IMR-90 (cell line): ENCODE data around the gene CPT1A. TPM values are rescaled to one million over a fixed set of nuclear protein-coding genes. Genes with fewer than 3 reads are reported as not detected.

Source experiments
- ATAC-seq: fragments of 200-7000 bp; cut with Tn5 transposase; 2 replicates; pipeline ENCODE4 v1.9.1; 2020; ENCODE audit warnings: low read depth, mild to moderate bottlenecking, moderate library complexity
- BruUV-seq: library from RNA; stranded (reverse); fragments of 400-500 nt; replicated peaks from 2 replicates; lab custom pipeline; 2021; lab: Mats Ljungman, UMichigan
- CTCF ChIA-PET: fragments of 300-600 bp; formaldehyde crosslinking; extraction: SDS; loops from one replicate; lab custom pipeline; 2021; ENCODE audit warnings: antibody characterized with exemption; lab: Yijun Ruan, JAX
- POLR2A ChIA-PET: fragments of 300-600 bp; sonication (Branson Sonifier 250); formaldehyde crosslinking; loops from one replicate; lab custom pipeline; 2022; ENCODE audit warnings: antibody characterized with exemption; ENCODE audit not compliant: unreplicated experiment; lab: Charles Lee
- DNase-seq: peaks from one replicate; pipeline ENCODE4 v3.0.0; 2013
- H2AFZ ChIP-seq: replicated peaks from 2 replicates; pipeline ENCODE3; 2013; ENCODE audit warnings: low read length, mild to moderate bottlenecking; ENCODE audit not compliant: poor library complexity
- H2AK5ac ChIP-seq: 2 replicates; pipeline ENCODE4 v1.6.1; 2013; ENCODE audit warnings: low read depth, low read length, inconsistent platforms
- H2AK9ac ChIP-seq: replicated peaks from 2 replicates; pipeline ENCODE3; 2013; ENCODE audit warnings: mild to moderate bottlenecking, low read depth, low read length, moderate library complexity; ENCODE audit not compliant: poor library complexity
- H2BK120ac ChIP-seq: 2 replicates; pipeline ENCODE4 v1.6.1; 2013; ENCODE audit warnings: low read depth, low read length, inconsistent platforms
- H2BK15ac ChIP-seq: 3 replicates; pipeline ENCODE4 v1.6.1; 2013; ENCODE audit warnings: low read depth, low read length, inconsistent platforms
- H2BK20ac ChIP-seq: 2 replicates; pipeline ENCODE4 v1.6.1; 2013; ENCODE audit warnings: low read depth, mild to moderate bottlenecking, inconsistent platforms, low read length, moderate library complexity
- H2BK5ac ChIP-seq: 2 replicates; pipeline ENCODE4 v1.6.1; 2013; ENCODE audit warnings: mild to moderate bottlenecking, low read depth, low read length, inconsistent platforms; ENCODE audit not compliant: poor library complexity, severe bottlenecking
- H3K14ac ChIP-seq: replicated peaks from 2 replicates; pipeline ENCODE4 v1.6.1; 2013; ENCODE audit warnings: low read depth, low read length, inconsistent platforms
- H3K18ac ChIP-seq: 2 replicates; pipeline ENCODE4 v1.6.1; 2013; ENCODE audit warnings: low read depth, low read length, control low read depth
- H3K23ac ChIP-seq: 2 replicates; pipeline ENCODE4 v1.6.1; 2013; ENCODE audit warnings: low read depth, low read length, inconsistent platforms
- H3K27ac ChIP-seq: 2 replicates; pipeline ENCODE4 v1.5.1; 2013; ENCODE audit warnings: mild to moderate bottlenecking, control low read depth, low read length; ENCODE audit not compliant: insufficient read depth
- H3K27me3 ChIP-seq: 2 replicates; pipeline ENCODE4 v1.6.1; 2013; ENCODE audit warnings: low read length; ENCODE audit not compliant: control insufficient read depth, insufficient read depth
- H3K36me3 ChIP-seq: 2 replicates; pipeline ENCODE4 v1.6.1; 2013; ENCODE audit warnings: low read length, mixed read lengths; ENCODE audit not compliant: control insufficient read depth, insufficient read depth
- H3K4ac ChIP-seq: 2 replicates; pipeline ENCODE4 v1.6.1; 2013; ENCODE audit warnings: low read depth, low read length, inconsistent platforms
- H3K4me1 ChIP-seq: 2 replicates; pipeline ENCODE4 v1.6.1; 2013; ENCODE audit warnings: low read length, mixed read lengths; ENCODE audit not compliant: control insufficient read depth, insufficient read depth
- H3K4me2 ChIP-seq: 2 replicates; pipeline ENCODE4 v1.6.1; 2013; ENCODE audit warnings: low read depth, mild to moderate bottlenecking, control low read depth, low read length, moderate library complexity
- H3K4me3 ChIP-seq: 2 replicates; pipeline ENCODE4 v1.5.1; 2013; ENCODE audit warnings: low read depth, mild to moderate bottlenecking, control low read depth, low read length, moderate library complexity; ENCODE audit not compliant: insufficient read depth
- H3K56ac ChIP-seq: 2 replicates; pipeline ENCODE4 v1.6.1; 2013; ENCODE audit warnings: low read length, inconsistent platforms; ENCODE audit not compliant: insufficient read depth; ENCODE audit errors: extremely low read depth
- H3K79me1 ChIP-seq, 2 experiments: 2 replicates each; pipeline ENCODE4 v1.6.1; 2013; ENCODE audit warnings: low read length in 2 of 2, inconsistent platforms in 1 of 2, low read depth in 1 of 2
- H3K9ac ChIP-seq: 2 replicates; pipeline ENCODE4 v1.6.1; 2013; ENCODE audit warnings: low read depth, low read length, control low read depth
- H3K9me1 ChIP-seq: 2 replicates; pipeline ENCODE4 v1.6.1; 2013; ENCODE audit warnings: low read length, inconsistent platforms; ENCODE audit not compliant: insufficient read depth
- H3K9me3 ChIP-seq: 2 replicates; pipeline ENCODE4 v1.6.1; 2013; ENCODE audit warnings: low read length; ENCODE audit not compliant: control insufficient read depth, insufficient read depth
- H4K20me1 ChIP-seq: 2 replicates; pipeline ENCODE4 v1.6.1; 2013; ENCODE audit warnings: low read length, inconsistent platforms; ENCODE audit not compliant: insufficient read depth
- H4K5ac ChIP-seq: 2 replicates; pipeline ENCODE4 v1.6.1; 2013; ENCODE audit warnings: mild to moderate bottlenecking, low read depth, low read length, control low read depth
- H4K8ac ChIP-seq, 2 experiments: 2 replicates each; pipeline ENCODE4 v1.6.1; 2013; ENCODE audit warnings: low read depth in 2 of 2, low read length in 2 of 2, control low read depth in 1 of 2, inconsistent platforms in 1 of 2
- H4K91ac ChIP-seq: 2 replicates; pipeline ENCODE4 v1.6.1; 2013; ENCODE audit warnings: low read depth, low read length, inconsistent platforms; ENCODE audit not compliant: insufficient read depth
- CEBPB ChIP-seq: IDR thresholded peaks from 2 replicates; pipeline ENCODE4 v1.6.1; 2012; ENCODE audit warnings: low read depth, low read length, improper control_type of control experiment
- CTCF ChIP-seq: conservative IDR thresholded peaks from 2 replicates; pipeline ENCODE4 v1.5.1; 2012; ENCODE audit warnings: mild to moderate bottlenecking, low read depth, low read length, improper control_type of control experiment
- FOS ChIP-seq: fragments of 150-350 bp; IDR thresholded peaks from 2 replicates; pipeline ENCODE4 v1.6.1; 2016; ENCODE audit warnings: low read depth, low read length
- MAFK ChIP-seq: IDR thresholded peaks from 2 replicates; pipeline ENCODE4 v1.6.1; 2012; ENCODE audit warnings: low read depth, low read length, improper control_type of control experiment
- MAZ ChIP-seq: IDR thresholded peaks from 2 replicates; pipeline ENCODE4 v1.6.1; 2012; ENCODE audit warnings: low read depth, mild to moderate bottlenecking, low read length, improper control_type of control experiment, moderate library complexity, borderline replicate concordance
- MXI1 ChIP-seq: IDR thresholded peaks from 2 replicates; pipeline ENCODE4 v1.6.1; 2012; ENCODE audit warnings: low read depth, mild to moderate bottlenecking, low read length, moderate library complexity, borderline replicate concordance
- POLR2A ChIP-seq: IDR thresholded peaks from 2 replicates; pipeline ENCODE4 v1.6.1; 2012; ENCODE audit warnings: mild to moderate bottlenecking, low read depth, low read length
- RAD21 ChIP-seq: IDR thresholded peaks from 2 replicates; pipeline ENCODE4 v1.6.1; 2012; ENCODE audit warnings: low read length, improper control_type of control experiment
- RFX5 ChIP-seq: IDR thresholded peaks from 2 replicates; pipeline ENCODE4 v1.8.0; 2012; ENCODE audit warnings: low read depth, mild to moderate bottlenecking, low read length, moderate library complexity
- SMC3 ChIP-seq: fragments of 150-350 bp; IDR thresholded peaks from 2 replicates; pipeline ENCODE4 v1.6.1; 2016; ENCODE audit warnings: low read depth, mild to moderate bottlenecking, antibody characterized with exemption, low read length, moderate library complexity
- USF2 ChIP-seq: fragments of 150-350 bp; IDR thresholded peaks from 2 replicates; pipeline ENCODE4 v1.6.1; 2017; ENCODE audit warnings: mild to moderate bottlenecking, antibody characterized with exemption, low read length, low read depth
- WGBS, 2 experiments: methylation state at CpG; one replicate each; pipeline versions ENCODE4 v1.1.5 to v1.1.7; 2013; ENCODE audit warnings: missing lambda C conversion rate in 2 of 2; ENCODE audit not compliant: insufficient read length in 1 of 2; ENCODE audit errors: extremely low coverage in 2 of 2; 5-methylcytosine and 5-hydroxymethylcytosine counted together
- dilution Hi-C: fragments of 300-500 bp; cut with HindIII; formaldehyde crosslinking; loops from one replicate; pipeline ENCODE4 v1.14.3; 2018; ENCODE audit warnings: low sequenced_read_pairs; ENCODE audit not compliant: unreplicated experiment
- in situ Hi-C: fragments of 300-500 bp; cut with MboI; formaldehyde crosslinking; loops from 3 replicates; pipeline ENCODE4 v1.14.3; 2019; ENCODE audit warnings: low sequenced_read_pairs, inconsistent platforms, mixed read lengths
- intact Hi-C: fragments of 100-400 bp; cut with micrococcal nuclease; formaldehyde crosslinking; loops from 2 replicates; pipeline ENCODE4 v1.10.0; 2022
- polyA plus RNA-seq, 3 experiments: library from polyadenylated mRNA; depleted of rRNA; stranded (reverse); fragments of >200 nt; gene quantifications; 2 replicates each; pipeline ENCODE4 v1.2.3, GENCODE V29; 2012; ENCODE audit warnings: low replicate concordance in 1 of 3
- total RNA-seq: library from RNA; depleted of rRNA; stranded (reverse); fragments of >200 nt; gene quantifications from 2 replicates; pipeline ENCODE4 v1.2.3, GENCODE V29; 2012

CPT1A gene
- total and polyA plus RNA-seq, 2 of the 4 experiments (the other 2 are of a cell fraction): 15.4 to 21.3 TPM

GRCh38 chr11:68735125-68735524, 106.6 kb downstream of the CPT1A start:
- Histone ChIP-seq H4K20me1 (no peaks in the 10 kb centered on the region; the same call in 1 of the 2 replicates), H2AFZ (no peak overlapping the region), H3K36me3 (no peaks in the 10 kb centered on the region), H3K23ac (no peak overlapping the region), H3K9me3 (peaks cover 2% of the 10 kb centered on the region; the same call in 1 of the 2 replicates), H3K79me1 (no peaks in the 10 kb centered on the region), H2AK9ac (no peak overlapping the region), H2AK5ac (no peak overlapping the region), H3K4ac (no peak overlapping the region), H3K27me3 (peaks cover 21% of the 10 kb centered on the region), H3K4me3 (no peak overlapping the region), H3K9me1 (peaks cover 4% of the 10 kb centered on the region; the same call in 1 of the 2 replicates), H3K14ac (no peak overlapping the region), H2BK15ac (no peak overlapping the region), H3K18ac (no peak overlapping the region), H2BK20ac (no peak overlapping the region), H2BK5ac (no peak overlapping the region), H2BK120ac (no peak overlapping the region), H3K56ac (no peak overlapping the region), H3K27ac (no peak overlapping the region), H4K91ac (no peak overlapping the region), H4K5ac (no peak overlapping the region), H3K4me2 (no peak overlapping the region), H3K4me1 (no peaks in the 10 kb centered on the region), H3K9ac (no peak overlapping the region), H4K8ac (no peak overlapping the region)
- ChIA-PET CTCF (no interaction called here), POLR2A (no interaction called here)
- WGBS, 2 experiments: 0% methylated on average over 1 of the region's 6 CpGs; no CpG with 5 or more reads in 1 of the 2 experiments
- no peak for DNase-seq
- dilution Hi-C loops: no loop called here
- in situ Hi-C loops: no loop called here
- intact Hi-C loops: no loop called here
- no peak for ATAC-seq
- no TSS peak for BruUV-seq
- TF ChIP-seq MXI1 (no peak), SMC3 (no peak), RAD21 (no peak), CTCF (no peak), RFX5 (no peak), POLR2A (no peak), USF2 (no peak), MAZ (no peak), FOS (no peak), MAFK (no peak), CEBPB (no peak)
